ENCODE data around the gene EPDR1.
"Not testable (repeated sequence)": the region's sequence is repeated elsewhere in the genome, so short reads cannot be mapped to it uniquely, and the experiment has no call there.

Gene EPDR1

GRCh38 chr7:37943905-37944736 lies 23.7 kb downstream of the EPDR1 start:
- no peak for TF ChIP-seq CTCF (IDR thresholded peaks at IDR 0.05; ENCODE audit: control insufficient read depth, extremely low read depth, insufficient read depth)
- no peak for DNase-seq (ENCODE audit: low read depth)

DNA sequence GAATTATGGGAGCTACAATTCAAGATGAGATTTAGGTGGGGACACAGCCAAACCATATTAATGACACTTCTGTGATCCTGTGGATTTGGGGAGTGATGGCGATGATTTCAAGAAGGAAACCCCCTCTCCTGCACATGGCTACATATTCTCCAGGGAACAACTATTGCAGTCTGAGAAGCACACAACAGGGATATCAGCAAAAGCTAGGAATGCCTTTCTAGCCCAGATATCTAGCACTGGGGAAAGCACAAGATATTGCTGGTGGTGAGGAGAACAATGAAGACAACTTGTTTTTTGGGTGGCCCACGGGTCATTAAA lies 24.3 kb downstream of the EPDR1 start:
- DNase-seq (ENCODE audit: low read depth): no peak
- TF ChIP-seq CTCF (IDR thresholded peaks at IDR 0.05; ENCODE audit: control insufficient read depth, extremely low read depth, insufficient read depth): no peak
- no peak overlapping the region for H3K4me3 ChIP-seq (ENCODE audit: low read depth, low read length)

More at GRCh38 chr7:37943905-37944736, 23.7 kb downstream of the EPDR1 start:
- no peak overlapping the region for H3K4me3 ChIP-seq (ENCODE audit: low read depth, low read length)

DNA sequence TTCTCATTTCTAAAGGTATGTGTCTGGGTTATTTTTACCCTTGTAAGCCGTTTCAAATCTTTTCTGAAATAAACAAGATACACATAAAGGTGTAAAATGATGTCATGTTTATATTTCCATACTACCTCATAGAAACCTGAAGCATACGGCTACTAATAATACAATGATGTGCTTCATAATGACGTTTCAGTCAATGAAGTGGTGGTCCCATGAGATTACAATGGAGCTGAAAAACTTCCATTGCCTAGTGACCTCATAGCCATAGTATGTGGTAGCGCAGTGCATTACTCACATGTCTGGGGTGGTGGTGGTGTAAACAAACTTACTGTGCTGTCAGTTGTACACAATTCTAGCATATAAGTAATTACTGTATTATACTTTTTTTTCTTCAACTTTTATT lies 24.9 kb downstream of the EPDR1 start:
- no peak overlapping the region for H3K4me3 ChIP-seq (ENCODE audit: low read depth, low read length)
- DNase-seq (ENCODE audit: low read depth): no peak
- no peak for TF ChIP-seq CTCF (IDR thresholded peaks at IDR 0.05; ENCODE audit: control insufficient read depth, extremely low read depth, insufficient read depth)

DNA sequence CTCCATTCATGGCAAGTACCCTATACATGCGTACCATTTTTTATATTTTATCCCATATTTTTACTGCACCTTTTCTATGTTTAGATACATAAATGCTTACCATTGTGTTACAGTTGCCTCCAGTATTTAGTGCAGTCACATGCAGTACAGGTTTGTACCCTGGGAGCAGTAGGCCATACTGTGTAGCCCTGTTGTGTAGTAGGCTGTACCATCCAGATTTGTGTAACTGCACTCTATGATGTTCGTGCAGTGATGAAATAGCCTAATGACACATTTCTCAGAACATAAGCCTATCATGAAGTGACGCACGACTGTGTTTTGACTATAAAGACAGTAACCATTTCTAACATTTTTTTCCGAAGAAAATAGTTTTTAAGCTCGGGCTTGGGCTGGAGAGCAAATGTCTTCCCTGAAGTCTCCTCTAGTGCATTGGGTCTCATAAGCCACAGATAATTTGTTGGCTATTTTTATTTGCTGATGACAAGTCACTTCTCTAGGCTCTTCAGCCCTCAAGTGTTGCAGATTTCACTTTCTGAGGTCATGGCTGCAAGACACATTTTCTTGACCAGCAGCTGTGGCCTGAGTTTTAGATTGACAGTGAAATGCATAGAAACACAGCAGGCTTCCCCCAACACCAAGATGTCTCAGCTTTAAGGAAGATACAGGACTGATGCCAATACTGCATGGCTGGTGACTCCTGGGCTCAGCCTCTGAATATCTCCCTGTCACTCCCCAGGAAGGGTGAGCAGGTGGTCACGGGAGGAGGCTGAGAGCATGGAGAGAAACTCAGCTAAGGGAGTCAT lies 26.9 kb downstream of the EPDR1 start:
- H3K4me3 ChIP-seq (ENCODE audit: low read depth, low read length): no peak overlapping the region
- TF ChIP-seq CTCF (IDR thresholded peaks at IDR 0.05; ENCODE audit: control insufficient read depth, extremely low read depth, insufficient read depth): no peak
- no peak for DNase-seq (ENCODE audit: low read depth)

GRCh38 chr7:37947941-37948210 lies 27.4 kb downstream of the EPDR1 start:
- TF ChIP-seq CTCF (IDR thresholded peaks at IDR 0.05; ENCODE audit: control insufficient read depth, extremely low read depth, insufficient read depth): no peak
- DNase-seq (ENCODE audit: low read depth): no peak
- H3K4me3 ChIP-seq (ENCODE audit: low read depth, low read length): no peak overlapping the region

DNA sequence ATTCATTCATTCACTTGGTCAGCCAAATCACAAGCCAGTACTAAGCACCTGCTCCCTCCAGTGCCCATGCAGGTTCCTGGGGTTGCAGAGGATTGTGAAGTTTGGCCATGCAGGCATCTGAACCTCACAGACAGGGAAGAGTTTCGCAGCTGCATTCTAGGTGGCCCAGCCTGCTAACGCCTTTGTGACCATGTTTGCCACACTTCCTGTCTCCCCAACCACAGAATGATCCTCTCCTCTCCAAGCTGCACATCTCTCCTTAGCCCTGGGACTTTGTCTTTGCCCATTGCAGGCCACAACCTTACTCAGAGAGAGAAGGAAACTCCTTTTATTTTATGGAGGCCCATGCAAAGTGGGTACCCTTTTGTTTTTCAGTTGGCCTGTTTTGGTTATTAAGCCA lies 31.8 kb downstream of the EPDR1 start:
- TF ChIP-seq CTCF (IDR thresholded peaks at IDR 0.05; ENCODE audit: control insufficient read depth, extremely low read depth, insufficient read depth): no peak
- DNase-seq (ENCODE audit: low read depth): no peak
- H3K4me3 ChIP-seq (ENCODE audit: low read depth, low read length): no peak overlapping the region

GRCh38 chr7:37954217-37954616 lies 33.8 kb downstream of the EPDR1 start:
- not testable (repeated sequence) for DNase-seq (ENCODE audit: low read depth); H3K4me3 ChIP-seq (ENCODE audit: low read depth, low read length)
